ENCODE measurements around the gene SYK. TPM values are rescaled to one million over a fixed set of nuclear protein-coding genes. Genes with fewer than 3 reads are reported as not detected.

Gene SYK
- total RNA-seq, 1 experiment from 2014 or later = 9.0 TPM

DNA sequence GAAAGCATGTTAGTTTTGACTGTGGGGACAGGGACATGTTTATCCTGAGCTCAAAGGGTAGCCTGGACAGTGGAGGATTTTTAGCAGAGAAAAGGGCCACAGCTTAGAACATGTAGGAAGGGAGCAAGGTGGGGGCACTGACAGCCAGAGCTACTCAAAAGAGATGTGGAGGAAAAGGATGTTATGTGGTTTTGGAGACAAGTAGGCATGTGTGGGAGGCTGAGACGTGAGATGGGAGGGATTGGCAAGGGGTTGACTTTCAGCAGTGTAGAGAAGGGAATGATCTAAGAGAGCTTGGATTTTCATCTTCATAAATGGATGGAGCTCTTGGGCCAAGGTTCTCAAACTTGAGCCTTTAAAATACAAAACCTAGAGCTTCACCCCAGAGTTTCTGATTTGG lies 24.0 kb downstream of the SYK start (continued):
- TF ChIP-seq, protein P1, sequence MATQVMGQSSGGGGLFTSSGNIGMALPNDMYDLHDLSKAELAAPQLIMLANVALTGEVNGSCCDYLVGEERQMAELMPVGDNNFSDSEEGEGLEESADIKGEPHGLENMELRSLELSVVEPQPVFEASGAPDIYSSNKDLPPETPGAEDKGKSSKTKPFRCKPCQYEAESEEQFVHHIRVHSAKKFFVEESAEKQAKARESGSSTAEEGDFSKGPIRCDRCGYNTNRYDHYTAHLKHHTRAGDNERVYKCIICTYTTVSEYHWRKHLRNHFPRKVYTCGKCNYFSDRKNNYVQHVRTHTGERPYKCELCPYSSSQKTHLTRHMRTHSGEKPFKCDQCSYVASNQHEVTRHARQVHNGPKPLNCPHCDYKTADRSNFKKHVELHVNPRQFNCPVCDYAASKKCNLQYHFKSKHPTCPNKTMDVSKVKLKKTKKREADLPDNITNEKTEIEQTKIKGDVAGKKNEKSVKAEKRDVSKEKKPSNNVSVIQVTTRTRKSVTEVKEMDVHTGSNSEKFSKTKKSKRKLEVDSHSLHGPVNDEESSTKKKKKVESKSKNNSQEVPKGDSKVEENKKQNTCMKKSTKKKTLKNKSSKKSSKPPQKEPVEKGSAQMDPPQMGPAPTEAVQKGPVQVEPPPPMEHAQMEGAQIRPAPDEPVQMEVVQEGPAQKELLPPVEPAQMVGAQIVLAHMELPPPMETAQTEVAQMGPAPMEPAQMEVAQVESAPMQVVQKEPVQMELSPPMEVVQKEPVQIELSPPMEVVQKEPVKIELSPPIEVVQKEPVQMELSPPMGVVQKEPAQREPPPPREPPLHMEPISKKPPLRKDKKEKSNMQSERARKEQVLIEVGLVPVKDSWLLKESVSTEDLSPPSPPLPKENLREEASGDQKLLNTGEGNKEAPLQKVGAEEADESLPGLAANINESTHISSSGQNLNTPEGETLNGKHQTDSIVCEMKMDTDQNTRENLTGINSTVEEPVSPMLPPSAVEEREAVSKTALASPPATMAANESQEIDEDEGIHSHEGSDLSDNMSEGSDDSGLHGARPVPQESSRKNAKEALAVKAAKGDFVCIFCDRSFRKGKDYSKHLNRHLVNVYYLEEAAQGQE (IDR thresholded peaks at IDR 0.05; ENCODE audit: low read depth) = no peak
- TF ChIP-seq EGR1 (IDR thresholded peaks at IDR 0.05; ENCODE audit: low read depth) = no peak
- TF ChIP-seq TCF7L2 (IDR thresholded peaks at IDR 0.05; ENCODE audit: borderline replicate concordance, extremely low read depth, insufficient read depth, insufficient read length) = no peak
- TF ChIP-seq, protein P2, sequence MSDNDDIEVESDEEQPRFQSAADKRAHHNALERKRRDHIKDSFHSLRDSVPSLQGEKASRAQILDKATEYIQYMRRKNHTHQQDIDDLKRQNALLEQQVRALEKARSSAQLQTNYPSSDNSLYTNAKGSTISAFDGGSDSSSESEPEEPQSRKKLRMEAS (IDR thresholded peaks at IDR 0.05) = no peak
- TF ChIP-seq ZNF274 (IDR thresholded peaks at IDR 0.05; ENCODE audit: low read depth, low read length) = no peak
- TF ChIP-seq EZH2phosphoT487 (IDR thresholded peaks at IDR 0.05; ENCODE audit: borderline replicate concordance) = no peak
- TF ChIP-seq, protein P3, sequence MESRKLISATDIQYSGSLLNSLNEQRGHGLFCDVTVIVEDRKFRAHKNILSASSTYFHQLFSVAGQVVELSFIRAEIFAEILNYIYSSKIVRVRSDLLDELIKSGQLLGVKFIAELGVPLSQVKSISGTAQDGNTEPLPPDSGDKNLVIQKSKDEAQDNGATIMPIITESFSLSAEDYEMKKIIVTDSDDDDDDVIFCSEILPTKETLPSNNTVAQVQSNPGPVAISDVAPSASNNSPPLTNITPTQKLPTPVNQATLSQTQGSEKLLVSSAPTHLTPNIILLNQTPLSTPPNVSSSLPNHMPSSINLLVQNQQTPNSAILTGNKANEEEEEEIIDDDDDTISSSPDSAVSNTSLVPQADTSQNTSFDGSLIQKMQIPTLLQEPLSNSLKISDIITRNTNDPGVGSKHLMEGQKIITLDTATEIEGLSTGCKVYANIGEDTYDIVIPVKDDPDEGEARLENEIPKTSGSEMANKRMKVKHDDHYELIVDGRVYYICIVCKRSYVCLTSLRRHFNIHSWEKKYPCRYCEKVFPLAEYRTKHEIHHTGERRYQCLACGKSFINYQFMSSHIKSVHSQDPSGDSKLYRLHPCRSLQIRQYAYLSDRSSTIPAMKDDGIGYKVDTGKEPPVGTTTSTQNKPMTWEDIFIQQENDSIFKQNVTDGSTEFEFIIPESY (IDR thresholded peaks at IDR 0.05; ENCODE audit: extremely low read depth, insufficient replicate concordance, low read length) = no peak
- no peak for TF ChIP-seq YY1 (IDR thresholded peaks at IDR 0.05; ENCODE audit: extremely low read depth, insufficient replicate concordance, low read depth, low read length)

Data from HCT116 (cell line).